Right lobe of liver (tissue), 4 donors: ENCODE measurements around the gene ZNF511.

Experiments
- CTCF ChIP-seq, 4 donors: fragments of 200-600 bp in 3 of 4; fragments of 450-650 bp in 1 of 4; IDR thresholded peaks; one replicate each; pipeline versions ENCODE4 v1.5.1 to v1.8.0; 2016 to 2022; ENCODE audit warnings: antibody characterized with exemption in 4 of 4, mild to moderate bottlenecking in 2 of 4
- POLR2A ChIP-seq: fragments of 450-650 bp; IDR thresholded peaks from one replicate; pipeline ENCODE4 v1.6.1; 2017; ENCODE audit warnings: antibody characterized with exemption, mild to moderate bottlenecking
- donor health status: DM: no; HTN: no; CAD: no.
- donor health status: DM: no; HTN: no; CAD: no.
- donor health status: DM: no; HTN: yes; CAD: no.

GRCh38 chr10:133334503-133335245, 26.0 kb downstream of the ZNF511 start:
- TF ChIP-seq CTCF (IDR thresholded peaks at IDR 0.05) (no peak), POLR2A (no peak)
